GM15510 (cell line): ENCODE data around the gene IDH2.

Experiments
- POLR2A ChIP-seq: IDR thresholded peaks from 3 replicates; pipeline ENCODE4 v1.6.1; 2011; ENCODE audit warnings: borderline replicate concordance; ENCODE audit not compliant: insufficient read length; ENCODE audit errors: extremely low read depth

The IDH2 gene

GRCh38 chr15:90076716-90077115, 25.6 kb downstream of the IDH2 start:
- TF ChIP-seq POLR2A = no peak

- no peak for TF ChIP-seq POLR2A
These were observed 26.6 kb downstream of the IDH2 start for GRCh38 chr15:90075420-90076289.

- TF ChIP-seq POLR2A = no peak
These were observed 27.4 kb downstream of the IDH2 start for GRCh38 chr15:90074916-90075315.

GRCh38 chr15:90074023-90074422, 28.2 kb downstream of the IDH2 start:
- TF ChIP-seq POLR2A = no peak

GRCh38 chr15:90072978-90073640, 29.2 kb downstream of the IDH2 start:
- no peak for TF ChIP-seq POLR2A

- TF ChIP-seq POLR2A = no peak
These were observed 31.0 kb downstream of the IDH2 start for GRCh38 chr15:90071220-90071807.

GRCh38 chr15:90067953-90068606, 34.2 kb downstream of the IDH2 start:
- TF ChIP-seq POLR2A = no peak

- TF ChIP-seq POLR2A = no peak
These were observed 34.9 kb downstream of the IDH2 start for GRCh38 chr15:90067181-90067952.

- TF ChIP-seq POLR2A = no peak
These were observed 36.6 kb downstream of the IDH2 start for GRCh38 chr15:90065682-90066049.

GRCh38 chr15:90064911-90065681, 37.2 kb downstream of the IDH2 start:
- no peak for TF ChIP-seq POLR2A

- no peak for TF ChIP-seq POLR2A
These were observed 38.5 kb downstream of the IDH2 start for GRCh38 chr15:90063770-90064247.

GRCh38 chr15:90062973-90063769, 39.1 kb downstream of the IDH2 start:
- TF ChIP-seq POLR2A = no peak

- TF ChIP-seq POLR2A = no peak
These were observed 39.8 kb downstream of the IDH2 start for GRCh38 chr15:90062462-90062932.
